ENCODE results near the gene ITM2B. TPM values are rescaled to one million over a fixed set of nuclear protein-coding genes. Genes with fewer than 3 reads are reported as not detected.
"Not testable (repeated sequence)": the region's sequence is repeated elsewhere in the genome, so short reads cannot be mapped to it uniquely, and the experiment has no call there.

Gene ITM2B
- total and polyA plus RNA-seq, 2 experiments from 2014 or later: 139 to 318 TPM

DNA sequence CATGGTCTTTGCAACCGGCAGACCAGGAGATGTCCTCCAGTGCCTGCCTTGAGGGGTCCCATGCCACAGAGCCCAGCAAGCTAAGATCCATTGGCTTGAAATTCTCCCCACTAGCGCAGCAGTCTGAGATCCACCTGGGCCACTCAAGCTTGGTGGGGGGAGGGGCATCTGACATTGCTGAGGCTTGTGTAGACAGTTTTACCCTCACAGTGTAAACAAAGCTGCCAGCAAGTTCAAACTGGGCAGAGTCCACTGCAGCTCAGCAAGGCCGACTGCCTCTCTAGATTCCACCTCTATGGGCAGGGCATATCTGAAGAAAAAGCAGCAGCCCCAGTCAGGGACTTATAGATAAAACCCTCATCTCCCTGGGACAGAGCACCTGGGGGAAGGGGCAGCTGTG lies 32.0 kb upstream of the ITM2B start (continued):
- TF ChIP-seq ZNF462 (CRISPR knock-in tag; IDR thresholded peaks at IDR 0.05) (no peak), STAT1 (IDR thresholded peaks at IDR 0.05; ENCODE audit: unreplicated experiment) (no peak), EZH2phosphoT487 (IDR thresholded peaks at IDR 0.05; ENCODE audit: unreplicated experiment) (no peak)

GRCh38 chr13:48207207-48207606 lies 25.8 kb upstream of the ITM2B start:
- H3K36me3 Mint-ChIP-seq (ENCODE audit: low read depth); ATAC-seq: not testable (repeated sequence)
- peaks cover 17% of the 10 kb centered on the region for H3K9me3 Mint-ChIP-seq

DNA sequence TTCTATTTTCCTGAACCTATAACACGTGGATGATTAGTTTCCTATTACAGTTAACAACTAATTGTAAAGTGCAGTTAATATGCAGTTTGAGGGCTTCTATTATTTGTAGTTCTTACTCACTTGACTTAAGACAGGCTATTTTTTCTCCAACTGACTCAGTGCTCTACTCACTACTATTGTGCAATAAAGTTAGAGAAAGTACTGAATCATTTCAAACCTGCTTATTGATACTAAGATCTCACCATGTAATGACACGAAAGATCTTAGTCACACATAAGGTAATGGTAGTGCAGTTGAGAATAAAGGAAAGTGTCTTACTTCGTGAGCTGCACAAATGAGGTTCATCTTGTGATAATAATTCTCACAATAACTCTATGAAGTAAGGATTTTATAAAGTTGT lies 22.8 kb upstream of the ITM2B start:
- Histone ChIP-seq H3K9me2 (ENCODE audit: insufficient read depth) (0 out of 2 replicates have a peak, but pooled peaks cover 2% of the 10 kb centered on the region), H3K4me3 (no peak overlapping the region), H3K27ac (ENCODE audit: low read depth) (no peak overlapping the region), H3K79me2 (replicated peaks; ENCODE audit: insufficient read depth) (no peaks in the 10 kb centered on the region), H4K20me1 (replicated peaks; ENCODE audit: insufficient read depth) (no peaks in the 10 kb centered on the region), H3K27me3 (ENCODE audit: insufficient read depth) (no peaks in the 10 kb centered on the region), H3K4me1 (ENCODE audit: insufficient read depth) (no peaks in the 10 kb centered on the region), H2AFZ (no peak overlapping the region), H3K4me2 (no peak overlapping the region), H3F3A (replicated peaks; ENCODE audit: low read depth) (no peaks in the 10 kb centered on the region), H3K36me3 (ENCODE audit: insufficient read depth) (no peaks in the 10 kb centered on the region)
- ATAC-seq (no peak), DNase-seq (ENCODE audit: low spot score) (no peak)
- H3K4me3 Mint-ChIP-seq: no peak overlapping the region
- peaks cover 9% of the 10 kb centered on the region; the same call in 2 of the 3 replicates for H3K36me3 Mint-ChIP-seq (ENCODE audit: low read depth)
- no peaks in the 10 kb centered on the region for H3K4me1 Mint-ChIP-seq
- no peak for TF ChIP-seq NANOG (IDR thresholded peaks at IDR 0.05; ENCODE audit: borderline replicate concordance)
- TF ChIP-seq, protein P1, sequence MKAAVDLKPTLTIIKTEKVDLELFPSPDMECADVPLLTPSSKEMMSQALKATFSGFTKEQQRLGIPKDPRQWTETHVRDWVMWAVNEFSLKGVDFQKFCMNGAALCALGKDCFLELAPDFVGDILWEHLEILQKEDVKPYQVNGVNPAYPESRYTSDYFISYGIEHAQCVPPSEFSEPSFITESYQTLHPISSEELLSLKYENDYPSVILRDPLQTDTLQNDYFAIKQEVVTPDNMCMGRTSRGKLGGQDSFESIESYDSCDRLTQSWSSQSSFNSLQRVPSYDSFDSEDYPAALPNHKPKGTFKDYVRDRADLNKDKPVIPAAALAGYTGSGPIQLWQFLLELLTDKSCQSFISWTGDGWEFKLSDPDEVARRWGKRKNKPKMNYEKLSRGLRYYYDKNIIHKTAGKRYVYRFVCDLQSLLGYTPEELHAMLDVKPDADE (IDR thresholded peaks at IDR 0.05): no peak
- TF ChIP-seq CTCF (conservative IDR thresholded peaks at IDR 0.05; ENCODE audit: low read depth in 2 of 2): no peak
- no peak for TF ChIP-seq STAT1 (IDR thresholded peaks at IDR 0.05; ENCODE audit: unreplicated experiment)
- TF ChIP-seq ZNF114 (CRISPR knock-in tag; IDR thresholded peaks at IDR 0.05): no peak
- TF ChIP-seq POLR2AphosphoS5 (IDR thresholded peaks at IDR 0.05; ENCODE audit: low read depth): no peak
- no peaks in the 10 kb centered on the region for H3K27me3 Mint-ChIP-seq (ENCODE audit: insufficient read depth, low read depth, poor library complexity)
- no peak overlapping the region for H3K27ac Mint-ChIP-seq
- H3K9me3 Mint-ChIP-seq: peaks cover 17% of the 10 kb centered on the region

More at GRCh38 chr13:48207207-48207606, 25.8 kb upstream of the ITM2B start:
- not testable (repeated sequence) for H2AFZ ChIP-seq; H3F3A ChIP-seq (replicated peaks; ENCODE audit: low read depth); H3K27ac Mint-ChIP-seq; H3K4me1 Mint-ChIP-seq; DNase-seq (ENCODE audit: low spot score); H3K27ac ChIP-seq (ENCODE audit: low read depth); H3K79me2 ChIP-seq (replicated peaks; ENCODE audit: insufficient read depth); H3K4me3 ChIP-seq; H3K4me2 ChIP-seq; H4K20me1 ChIP-seq (replicated peaks; ENCODE audit: insufficient read depth); H3K4me1 ChIP-seq (ENCODE audit: insufficient read depth); H3K27me3 Mint-ChIP-seq (ENCODE audit: insufficient read depth, low read depth, poor library complexity); H3K4me3 Mint-ChIP-seq; H3K36me3 ChIP-seq (ENCODE audit: insufficient read depth); H3K9me2 ChIP-seq (ENCODE audit: insufficient read depth); H3K27me3 ChIP-seq (ENCODE audit: insufficient read depth)

Data from GM23338 (cell line).